Bone marrow (tissue), 2 donors: ENCODE data around the gene NFIC.

Source experiments
- DNase-seq, 2 donors: peaks; one replicate each; lab custom pipeline; 2025; lab: John Stamatoyannopoulos, UW

The NFIC gene

DNA sequence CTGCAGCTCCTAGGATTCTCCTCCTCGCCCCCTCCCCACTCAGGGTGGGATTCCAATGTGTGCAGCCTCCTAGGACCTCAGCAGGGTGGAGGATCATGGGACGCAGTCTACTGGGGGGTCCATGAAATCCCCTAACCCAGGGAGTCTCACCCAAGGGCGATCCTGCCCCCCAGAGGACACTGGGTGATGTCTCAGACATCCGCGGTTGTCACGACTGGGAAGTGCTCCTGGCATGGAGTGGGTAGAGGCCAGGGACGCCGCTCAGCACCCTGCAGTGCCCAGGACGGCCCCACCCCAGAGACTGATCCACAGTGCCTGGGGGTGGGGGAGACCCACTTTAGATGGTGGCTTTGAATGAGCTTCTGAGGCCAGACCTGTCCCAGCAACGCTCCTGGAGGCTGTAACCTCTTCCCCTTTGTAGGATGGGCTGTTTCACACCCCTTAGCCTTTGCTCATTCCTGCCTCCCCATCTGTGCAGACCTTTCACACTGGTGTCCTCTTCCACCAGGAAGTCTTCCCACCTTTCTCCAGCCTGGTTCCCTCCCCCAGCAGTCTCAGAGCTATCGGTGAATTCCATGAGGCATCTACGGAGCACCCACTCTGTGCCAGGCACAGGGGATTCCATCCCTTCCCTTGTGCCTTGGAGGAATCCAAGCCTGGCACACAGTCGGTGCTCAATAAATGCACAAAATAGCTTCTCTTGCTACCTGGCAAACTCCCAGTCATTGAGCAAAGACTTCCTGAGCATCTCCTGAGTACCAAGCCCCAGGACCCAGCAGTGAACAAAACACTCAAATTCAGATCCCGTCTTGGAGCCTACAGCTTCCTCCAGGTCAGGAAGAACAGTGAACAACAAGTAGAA lies 103.5 kb downstream of the NFIC start:
- no peak for DNase-seq

DNA sequence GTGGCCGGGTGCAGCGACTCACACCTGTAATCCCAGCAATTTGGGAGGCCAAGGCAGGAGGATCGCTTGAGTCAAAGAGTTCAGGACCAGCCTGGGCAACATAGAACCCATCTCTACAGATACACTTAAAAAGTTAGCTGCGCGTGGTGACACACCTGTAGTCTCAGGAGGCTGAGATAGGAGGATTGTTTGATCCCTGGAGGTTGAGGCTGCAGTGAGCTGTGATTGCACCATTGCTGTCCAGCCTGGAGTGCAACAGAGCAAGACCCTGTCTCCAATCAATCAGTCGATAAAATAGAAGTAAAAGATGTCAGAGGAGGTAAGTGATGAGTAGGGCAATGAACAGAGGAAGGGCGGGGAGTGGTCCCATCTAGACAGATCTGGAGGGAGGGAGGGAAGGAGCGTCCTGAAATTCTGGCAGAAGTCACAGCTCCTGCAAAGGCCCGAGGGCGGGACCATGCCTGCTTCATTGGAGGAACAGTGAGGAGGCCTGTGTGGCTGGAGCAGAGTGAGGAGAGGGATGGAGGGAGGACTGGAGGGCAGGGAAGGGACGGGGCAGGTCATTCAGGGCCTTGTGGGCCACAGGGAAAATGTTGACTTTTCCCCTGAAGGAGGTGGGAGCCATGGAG lies 104.2 kb downstream of the NFIC start:
- no peak for DNase-seq

DNA sequence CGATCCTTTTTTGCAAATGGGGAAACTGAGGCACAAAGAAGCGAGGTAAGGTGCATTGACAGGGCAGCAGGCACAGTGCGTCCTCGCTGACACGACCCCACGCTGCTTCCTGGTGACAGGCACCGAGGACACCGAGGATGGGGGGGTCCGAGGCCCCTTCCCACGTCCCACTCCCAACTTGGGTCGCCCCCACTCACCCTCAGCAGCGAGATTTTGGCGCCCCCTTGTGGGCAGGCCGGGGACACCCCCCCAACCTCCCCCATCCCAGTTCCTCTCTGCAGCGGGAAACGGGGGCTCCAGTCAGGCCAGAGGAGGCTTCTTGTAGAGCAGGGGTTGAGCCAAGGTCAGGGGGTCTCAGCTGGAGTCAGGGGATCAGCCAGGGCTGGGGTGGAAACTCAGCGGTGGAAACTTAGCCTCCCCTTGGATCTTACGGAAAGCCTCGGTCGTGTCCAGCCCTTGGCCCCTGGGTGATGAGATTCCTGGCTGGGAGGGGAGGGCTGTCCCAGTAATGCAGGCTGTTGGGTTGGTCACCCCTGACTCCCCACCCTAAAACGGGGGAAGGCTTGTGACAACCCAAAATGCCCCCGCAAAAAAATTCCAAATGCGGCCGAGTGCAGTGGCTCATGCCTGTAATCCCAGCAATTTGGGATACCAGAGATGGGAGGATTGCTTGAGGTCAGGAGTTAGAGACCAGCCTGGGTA lies 105.7 kb downstream of the NFIC start:
- DNase-seq = peak; percentile 3 to 6

DNA sequence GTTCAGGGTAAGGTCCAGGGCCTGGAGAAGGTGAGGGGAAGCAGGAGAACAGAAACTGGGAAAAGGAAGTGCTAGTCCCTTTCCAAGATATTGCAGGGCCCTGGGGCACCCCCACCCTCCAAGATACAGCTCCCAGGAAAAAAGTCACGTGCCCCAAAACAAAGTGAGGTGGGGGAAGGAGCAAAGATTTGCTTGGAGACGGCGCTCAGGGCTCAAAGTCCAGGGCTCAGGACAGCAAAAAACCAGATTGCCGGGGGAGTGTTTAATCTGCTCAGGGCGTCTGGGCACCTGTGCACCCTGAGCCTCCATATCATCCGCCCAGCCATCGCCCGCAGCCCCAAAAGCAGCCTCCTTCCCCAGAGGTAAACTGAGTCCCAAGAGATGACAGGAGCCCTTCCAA lies 107.6 kb downstream of the NFIC start:
- DNase-seq = no peak

DNA sequence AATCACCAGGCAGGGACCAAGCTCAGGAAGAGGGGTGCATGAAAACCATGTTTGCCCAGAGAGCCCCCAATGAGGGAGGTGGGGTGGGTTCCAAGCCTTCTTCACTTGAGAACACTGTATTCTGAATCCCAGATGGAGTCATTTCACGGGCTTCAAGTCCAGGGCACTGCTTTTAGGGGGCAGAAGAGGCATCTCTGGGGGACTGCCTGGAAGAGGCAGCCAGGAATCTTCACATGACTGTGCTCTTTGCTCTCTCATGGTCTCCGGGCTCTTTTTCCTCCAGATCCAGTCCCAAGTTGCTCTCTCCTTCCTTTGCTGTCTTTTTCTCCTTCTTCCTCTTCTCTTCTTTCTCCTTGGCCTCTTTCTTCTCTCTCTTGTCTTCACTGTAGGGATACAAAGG lies 108.2 kb downstream of the NFIC start:
- DNase-seq = no peak

DNA sequence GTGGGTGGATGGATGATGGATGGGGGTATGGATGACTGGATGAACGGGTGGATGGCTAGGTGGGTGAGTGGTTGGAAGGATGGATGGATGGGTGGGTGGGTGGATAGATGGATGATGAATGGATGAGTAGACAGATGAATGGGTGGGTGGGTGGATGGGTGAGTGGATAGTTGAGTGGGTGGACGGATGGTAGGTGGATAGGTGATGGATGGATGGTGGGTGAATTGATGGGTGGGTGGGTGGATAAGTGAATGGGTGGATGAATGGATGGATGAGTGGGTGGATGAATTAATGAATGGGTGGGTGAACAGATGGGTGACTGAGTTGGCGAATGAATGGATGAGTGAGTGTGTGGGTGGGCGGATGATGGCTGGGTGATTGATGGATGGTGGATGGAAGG lies 109.1 kb downstream of the NFIC start:
- DNase-seq = no peak

DNA sequence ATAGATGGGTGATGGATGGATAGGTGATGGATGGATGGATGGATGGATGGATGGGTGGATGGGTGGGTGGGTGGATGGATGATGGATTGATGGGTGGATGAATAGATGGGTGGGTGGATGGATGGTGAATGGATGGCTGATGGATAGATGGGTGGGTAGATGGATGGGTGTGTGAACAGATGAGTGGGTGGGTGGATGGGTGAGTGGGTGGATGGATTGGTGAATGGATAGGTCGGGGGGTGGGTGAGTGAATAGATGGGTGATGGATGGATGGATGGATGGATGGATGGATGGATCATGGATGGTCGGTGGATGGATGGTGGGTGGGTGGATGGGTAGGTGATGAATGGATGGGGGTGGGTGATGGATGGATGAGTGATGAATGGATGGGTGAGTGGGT lies 110.4 kb downstream of the NFIC start:
- DNase-seq = no peak

DNA sequence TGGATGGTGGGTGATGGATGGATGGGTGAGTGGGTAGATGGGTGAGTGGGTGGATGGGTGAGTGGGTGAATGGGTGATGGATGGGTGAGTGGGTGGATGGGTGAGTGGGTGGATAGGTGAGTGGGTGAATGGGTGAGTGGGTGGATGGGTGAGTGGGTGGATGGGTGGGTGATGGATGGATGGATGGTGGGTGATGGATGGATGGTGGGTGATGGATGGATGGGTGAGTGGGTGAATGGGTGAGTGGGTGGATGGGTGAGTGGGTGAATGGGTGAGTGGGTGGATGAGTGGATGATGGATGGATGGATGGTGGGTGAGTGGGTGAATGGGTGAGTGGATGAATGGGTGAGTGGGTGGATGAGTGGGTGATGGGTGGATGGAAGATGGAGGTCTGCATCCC lies 111.1 kb downstream of the NFIC start:
- no peak for DNase-seq

DNA sequence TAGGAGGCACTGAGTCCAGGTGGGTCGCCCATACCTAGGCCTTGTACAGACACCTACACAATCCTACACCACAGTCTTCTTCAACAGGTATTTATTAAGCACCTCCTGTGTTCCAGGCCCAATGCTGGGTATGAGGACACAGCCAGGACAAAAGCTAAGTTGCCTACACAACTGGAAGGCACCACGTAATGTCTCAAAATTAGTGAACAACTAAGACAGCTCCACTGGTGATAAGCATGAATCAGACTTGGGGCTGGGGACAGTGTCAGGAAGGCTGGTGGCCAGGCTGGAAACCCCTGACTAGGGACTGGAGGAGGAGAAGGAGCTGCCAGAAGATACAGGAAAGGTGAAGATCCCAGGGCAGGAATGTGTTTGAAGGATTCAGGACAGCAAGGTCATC lies 111.6 kb downstream of the NFIC start:
- DNase-seq = no peak

DNA sequence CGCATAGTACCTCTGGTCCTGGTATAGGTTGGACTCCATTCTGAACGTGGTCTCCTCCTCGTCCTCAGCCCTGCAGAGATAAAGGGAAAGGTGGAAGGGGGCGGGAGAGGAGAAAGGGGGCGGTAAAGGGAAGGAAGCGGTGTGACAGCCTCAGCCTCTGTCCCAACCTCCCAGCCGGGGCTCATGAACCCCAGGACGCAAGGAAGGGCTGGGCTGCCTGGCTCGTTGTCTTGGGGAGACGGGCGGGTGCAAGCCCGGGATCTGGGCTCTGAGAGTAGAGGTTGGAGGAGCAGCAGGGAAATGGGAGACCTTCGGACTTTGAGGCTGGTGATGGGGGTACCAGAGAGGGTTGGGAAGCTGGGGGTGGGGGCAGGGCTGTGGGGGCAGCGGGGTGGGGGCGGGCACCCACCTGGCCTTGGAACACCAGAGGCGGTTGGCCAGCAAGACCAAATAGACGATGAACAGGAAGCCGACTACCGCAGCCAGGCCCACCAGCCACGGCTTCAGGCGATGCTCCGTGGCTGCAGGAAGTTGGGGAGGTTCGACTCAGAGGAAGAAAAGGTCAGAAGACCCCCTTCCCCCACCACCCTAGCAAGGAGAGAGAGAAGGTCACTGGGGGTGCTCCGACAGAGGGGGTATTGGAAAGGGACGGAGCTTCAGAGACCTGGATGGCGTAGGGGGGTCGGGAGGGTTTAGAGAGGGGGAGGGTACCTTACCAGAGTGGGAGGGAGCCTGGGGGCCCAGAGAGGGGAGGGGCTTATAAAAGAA lies 112.2 kb downstream of the NFIC start:
- DNase-seq = peak in 1 of 2 donors; percentile 66

DNA sequence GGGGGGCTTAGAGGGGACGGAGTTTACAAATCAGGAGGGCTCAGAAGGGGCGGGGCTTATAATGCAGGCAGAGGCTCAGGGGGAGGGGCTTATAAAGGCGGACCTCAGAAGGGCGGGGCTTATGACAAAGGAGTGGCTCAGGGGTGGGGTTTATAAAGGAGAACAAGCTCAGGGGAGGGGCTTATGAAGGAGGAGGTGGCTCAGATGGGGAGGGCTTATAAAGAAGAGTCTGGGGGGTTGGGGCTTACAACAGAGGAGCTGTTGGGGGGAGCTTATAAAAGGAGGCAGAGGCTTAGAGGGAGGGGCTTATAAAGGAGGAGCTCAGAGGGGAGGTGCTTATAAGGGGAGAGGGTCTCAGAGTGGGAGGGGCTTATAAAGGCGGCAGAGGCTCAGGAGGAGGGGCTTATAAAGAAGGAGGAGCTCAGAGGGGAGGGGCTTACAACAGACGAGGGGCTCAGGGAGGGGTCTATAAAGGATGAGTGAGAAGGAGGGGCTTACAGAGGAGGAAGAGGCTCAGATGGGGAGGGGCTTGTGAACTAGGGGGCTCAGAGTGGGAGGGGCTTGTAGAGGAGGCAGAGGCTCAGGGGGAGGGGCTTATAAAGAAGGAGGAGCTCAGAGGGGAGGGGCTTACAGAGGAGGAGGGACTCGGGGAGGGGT lies 112.9 kb downstream of the NFIC start:
- DNase-seq = peak in 1 of 2 donors; percentile 93

DNA sequence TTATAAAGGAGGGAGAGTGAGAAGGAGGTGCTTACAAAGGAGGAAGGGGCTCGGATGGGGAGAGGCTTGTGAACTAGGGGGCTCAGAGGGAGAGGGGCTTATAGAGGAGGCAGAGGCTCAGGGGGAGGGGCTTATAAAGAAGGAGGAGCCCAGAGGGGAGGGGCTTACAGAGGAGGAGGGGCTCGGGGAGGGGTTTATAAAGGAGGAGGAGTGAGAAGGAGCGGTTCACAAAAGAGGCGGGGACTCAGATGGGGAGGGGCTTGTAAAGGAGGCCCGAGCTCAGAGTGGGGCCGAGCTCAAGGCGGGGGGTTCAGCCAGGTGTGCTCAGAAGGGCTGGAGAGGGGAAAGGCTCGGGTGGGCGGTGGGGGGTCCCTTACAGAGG lies 113.4 kb downstream of the NFIC start:
- no peak for DNase-seq

DNA sequence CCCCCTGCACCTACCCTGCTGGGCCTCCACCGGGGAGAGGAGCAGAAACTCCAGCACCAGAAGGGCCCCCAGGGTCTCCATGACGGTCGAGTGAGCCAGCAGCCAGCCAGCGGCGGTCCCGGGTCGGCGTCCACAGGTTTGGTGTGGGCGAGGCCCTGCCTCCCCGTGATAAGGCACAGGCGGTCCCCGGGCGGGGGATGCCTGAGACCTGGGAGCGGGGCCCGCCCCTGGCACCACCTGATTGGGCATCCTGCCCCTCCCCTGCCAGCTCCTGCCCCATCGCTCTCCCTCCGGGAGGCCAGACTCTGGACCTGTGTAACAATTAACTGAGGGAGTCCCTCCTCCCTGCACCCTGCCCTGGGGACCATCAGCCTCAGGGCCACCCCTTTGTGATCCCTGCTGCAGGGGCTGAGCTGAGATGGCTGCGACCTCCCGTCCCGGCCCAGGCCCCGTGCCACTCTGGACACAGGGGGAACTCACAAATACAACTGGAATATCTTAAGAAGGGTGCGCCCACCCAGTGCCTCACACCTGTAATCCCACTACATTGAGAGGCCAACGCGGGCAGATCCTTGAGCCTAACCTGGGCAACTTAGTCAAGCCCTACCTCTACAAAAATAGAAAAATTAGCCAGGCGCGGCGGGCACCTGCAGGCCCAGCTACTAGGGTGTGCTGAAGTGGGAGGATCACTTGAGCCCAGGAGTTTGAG lies 114.2 kb downstream of the NFIC start, which contains the start of gene SMIM24:
Gene SMIM24, minus strand, starts transcription at position 143 of the 709 bp plus-strand sequence. Its CDS starts 62 bp downstream, at position 81.
- DNase-seq = no peak

DNA sequence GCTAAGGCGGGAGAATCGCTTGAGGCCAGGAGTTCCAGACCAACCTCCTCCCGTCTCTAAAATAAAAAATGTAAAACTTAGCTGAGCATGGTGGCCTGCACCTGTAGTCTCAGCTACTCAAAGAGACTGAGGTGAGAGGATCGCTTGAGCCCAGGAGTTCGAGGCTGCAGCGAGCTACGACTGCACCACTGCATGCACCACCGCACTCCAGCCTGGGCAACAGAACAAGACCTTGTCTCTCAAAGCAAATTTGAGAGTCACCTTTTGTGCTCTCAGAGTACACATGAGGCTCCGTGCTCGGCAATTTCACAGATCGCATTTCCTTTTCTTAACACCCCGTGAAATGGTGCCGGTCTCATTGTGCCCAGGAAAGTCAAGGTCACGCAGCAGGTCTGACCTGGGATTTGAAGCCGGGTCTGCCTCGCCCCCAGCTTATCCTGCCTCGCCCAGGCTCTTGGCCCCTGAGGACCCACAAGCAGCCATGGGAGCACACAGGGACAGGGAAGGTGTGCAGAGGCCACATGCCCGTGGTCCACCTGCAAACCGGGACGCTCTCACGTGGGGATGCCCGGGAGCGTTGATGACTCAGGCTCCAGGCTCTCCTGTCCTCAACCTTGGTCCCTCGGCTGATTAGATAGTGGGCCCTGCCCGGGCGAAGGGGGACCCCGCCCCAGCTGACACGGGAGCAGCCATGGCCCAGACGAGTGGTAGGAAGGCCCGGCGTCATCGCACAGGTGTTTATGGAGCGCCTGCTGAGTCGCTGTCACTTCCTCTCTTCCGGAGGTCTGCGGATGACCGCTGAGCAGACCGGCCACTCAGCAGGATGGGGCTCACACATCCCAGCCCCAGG lies 115.1 kb downstream of the NFIC start:
- DNase-seq = no peak

DNA sequence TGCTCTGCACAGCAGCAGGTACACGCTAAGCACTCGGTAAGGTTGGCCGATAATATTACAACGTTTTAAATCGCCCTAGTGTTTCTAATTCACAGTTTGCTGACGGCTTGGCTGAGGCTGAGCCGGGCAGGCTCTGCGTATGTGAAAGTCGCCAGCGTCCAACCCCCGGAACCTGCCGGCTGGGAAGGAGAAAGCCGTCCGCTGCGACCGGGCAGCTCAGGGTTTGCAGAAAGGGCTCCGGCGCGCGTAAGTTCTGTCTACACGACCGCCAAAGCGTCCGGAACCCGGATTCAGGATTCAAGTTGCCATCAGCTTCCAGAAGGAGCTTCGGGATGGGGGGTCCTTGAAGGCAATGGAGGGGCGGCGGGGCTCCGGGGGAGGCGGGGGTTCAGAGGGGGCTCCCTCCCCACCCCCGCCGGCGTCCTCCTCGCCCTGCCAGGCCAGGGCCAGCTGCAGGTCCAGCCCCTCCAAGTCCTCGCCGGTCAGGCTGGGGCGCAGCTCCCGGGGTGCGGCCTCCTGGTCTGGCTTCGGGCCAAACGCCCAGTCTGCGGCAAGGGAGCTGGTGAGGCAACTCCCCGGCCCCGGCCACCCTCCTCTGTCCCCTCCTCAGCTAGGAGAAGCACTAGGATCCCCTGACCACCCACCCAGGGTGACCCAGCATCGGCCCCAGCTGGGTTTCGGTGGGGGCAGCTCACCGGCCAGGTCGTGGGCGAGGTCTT lies 116.3 kb downstream of the NFIC start:
- no peak for DNase-seq

DNA sequence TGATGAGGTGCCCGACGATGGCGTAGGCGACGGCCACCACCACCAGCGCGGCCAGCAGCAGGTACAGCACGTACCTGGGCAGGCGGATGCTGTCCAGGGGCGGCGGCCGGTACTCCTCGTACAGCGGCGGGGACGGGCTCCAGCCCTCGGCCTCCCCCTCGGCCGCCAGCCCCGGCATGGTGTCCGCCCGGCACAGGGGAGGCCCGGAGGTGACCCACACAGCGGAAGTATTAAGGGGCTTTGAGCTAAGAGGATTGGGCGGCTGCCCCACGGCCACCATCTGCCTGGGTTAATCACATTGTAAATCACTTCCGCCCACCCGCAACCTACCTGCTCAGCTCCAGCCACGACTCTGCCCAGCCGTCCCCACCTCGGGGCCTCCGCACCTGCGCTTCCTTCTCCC lies 116.8 kb downstream of the NFIC start, which contains the start of gene SMIM44:
Gene SMIM44, minus strand, starts transcription at position 216 of the 403 bp plus-strand sequence. Its CDS starts 38 bp downstream, at position 178.
- DNase-seq = no peak

DNA sequence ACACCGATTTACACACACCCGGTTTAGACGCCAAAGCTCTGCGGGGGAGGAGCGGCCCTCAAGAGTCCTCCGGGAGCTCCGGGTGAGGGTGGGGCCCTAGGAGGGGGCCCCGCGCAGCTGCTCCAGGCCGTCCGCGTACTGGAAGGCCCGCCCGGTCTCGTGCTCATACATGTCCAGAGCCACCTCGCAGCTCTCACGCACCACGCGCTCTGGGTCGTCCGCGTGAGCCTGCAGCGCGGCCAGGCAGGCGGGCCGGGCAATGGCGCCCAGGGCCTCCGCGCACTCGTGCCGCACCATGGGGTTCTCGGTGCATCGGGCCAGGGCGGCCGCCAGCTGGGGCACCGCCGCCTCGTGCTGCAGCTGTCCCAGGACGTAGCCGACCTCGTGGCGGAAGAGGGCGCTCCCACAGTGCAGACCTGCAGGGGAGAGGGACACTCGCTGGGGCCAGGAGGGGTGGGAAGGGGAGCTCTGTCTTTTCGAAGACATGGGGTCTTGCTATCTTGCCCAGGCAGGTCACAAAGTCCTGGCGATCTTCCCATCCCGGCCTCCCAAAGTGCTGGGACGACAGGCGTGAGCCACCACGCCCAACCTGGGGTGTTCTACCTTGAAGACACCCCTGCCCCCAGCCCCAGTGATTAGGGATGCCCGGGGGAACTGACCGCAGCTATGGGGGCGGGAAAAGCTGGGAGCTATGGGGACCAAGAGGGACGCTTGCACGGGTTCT lies 125.2 kb downstream of the NFIC start:
- DNase-seq = no peak

DNA sequence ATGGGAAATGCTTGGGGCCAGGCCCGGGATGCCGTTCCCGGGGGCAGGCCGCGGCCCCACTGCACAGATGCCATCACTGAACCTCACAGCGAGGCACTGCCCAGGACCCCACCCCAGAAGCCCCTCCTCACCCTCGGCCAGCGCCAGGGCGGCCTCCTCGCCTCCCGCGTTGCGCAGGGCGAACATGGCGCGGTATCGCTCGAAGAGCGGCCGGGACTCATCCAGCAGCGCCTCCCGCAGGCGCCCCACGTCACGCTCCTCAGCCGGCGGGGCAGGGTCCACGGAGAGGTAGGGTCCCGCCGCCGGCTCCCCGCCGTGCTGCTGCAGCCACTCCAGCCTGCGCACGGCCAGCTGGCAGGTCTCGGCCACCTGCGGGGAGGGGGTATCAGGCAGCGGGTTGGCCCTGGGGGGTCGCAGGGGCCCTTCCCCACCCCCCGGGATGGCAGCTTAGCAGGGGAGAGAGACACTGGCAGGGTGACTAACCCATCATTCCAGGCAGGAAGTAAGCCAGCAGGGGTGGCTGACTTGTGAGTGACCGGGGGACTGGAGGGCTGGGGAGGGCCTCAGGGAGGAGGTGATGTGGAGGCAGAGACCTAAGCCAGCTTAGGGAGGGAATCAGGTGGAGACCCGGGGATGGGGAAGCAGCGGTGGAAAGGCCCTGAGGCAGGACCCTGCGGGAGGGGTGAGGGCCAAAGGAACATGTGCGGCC lies 125.9 kb downstream of the NFIC start:
- no peak for DNase-seq
